ENCODE results near the gene FHIT.

Gene FHIT

DNA sequence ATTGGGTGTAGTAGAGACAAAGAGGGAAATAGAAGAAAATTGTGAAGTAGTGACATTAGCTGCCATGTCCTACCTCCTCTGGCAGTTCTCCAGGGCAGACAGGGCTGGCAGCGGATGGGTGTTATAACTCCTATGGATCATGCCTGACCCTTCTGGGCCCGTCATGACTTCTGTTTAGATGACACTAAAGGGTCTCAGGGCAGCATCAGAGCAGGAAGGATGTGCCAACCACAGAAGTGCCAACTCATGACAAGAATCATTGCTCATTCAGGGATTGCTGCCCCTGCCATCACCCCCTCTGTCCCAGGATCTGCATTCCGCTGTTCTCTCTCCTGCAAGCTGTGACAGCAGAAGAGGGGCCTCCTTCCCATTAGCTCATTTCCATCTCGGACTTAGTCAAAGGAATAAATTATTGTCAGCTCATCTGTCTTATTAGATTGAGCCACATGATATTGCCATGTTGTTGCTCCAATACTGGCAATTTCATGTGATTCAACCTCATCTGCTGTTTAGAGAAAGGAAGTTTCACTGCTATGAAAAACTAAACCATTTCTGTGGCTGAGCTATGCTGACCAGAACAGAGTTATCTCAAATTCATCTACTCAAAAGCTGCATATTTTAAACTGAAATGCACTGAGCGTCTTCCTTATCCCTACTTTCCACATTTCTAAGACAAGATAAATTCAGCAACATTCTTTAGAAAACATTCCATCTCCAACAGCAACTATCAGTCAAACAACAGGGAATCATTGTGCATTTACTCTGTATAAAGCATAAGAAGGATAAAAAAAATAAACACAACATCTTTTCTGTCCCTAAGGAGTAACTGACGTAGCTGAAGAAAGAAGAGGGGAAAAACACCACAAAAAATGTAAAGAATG lies 271.6 kb downstream of the FHIT start:
- no peak for DNase-seq

- DNase-seq, result no peak
These were observed 277.9 kb downstream of the FHIT start for GRCh38 chr3:60973321-60973720.

- no peak for DNase-seq
These were observed 278.7 kb downstream of the FHIT start for GRCh38 chr3:60972599-60972998.

GRCh38 chr3:60970850-60971249 lies 280.4 kb downstream of the FHIT start:
- no peak for DNase-seq

- DNase-seq, result no peak
These were observed 284.1 kb downstream of the FHIT start for GRCh38 chr3:60967141-60967540.

DNA sequence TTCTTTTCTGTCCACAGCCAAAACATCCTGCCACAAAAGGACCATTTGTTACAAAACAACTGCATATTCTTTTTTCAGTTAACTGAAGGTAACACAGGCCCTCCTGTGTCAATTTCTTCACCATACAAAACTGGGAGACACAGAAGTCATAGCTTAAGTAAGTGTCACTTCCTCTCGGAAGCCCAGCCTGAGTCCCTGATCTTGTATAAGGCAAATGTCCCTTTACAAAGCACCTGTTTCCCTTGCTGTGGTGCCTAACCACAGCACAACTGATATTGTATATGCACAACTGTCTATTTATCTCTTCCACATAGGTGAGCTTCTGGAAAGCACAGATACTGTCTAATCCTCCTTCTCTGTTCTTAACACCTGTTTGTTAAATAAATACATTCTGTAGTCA lies 293.7 kb downstream of the FHIT start:
- no peak for DNase-seq

- no peak for DNase-seq
These were observed 294.5 kb downstream of the FHIT start for GRCh38 chr3:60956729-60957128.

GRCh38 chr3:60955034-60955433 lies 296.2 kb downstream of the FHIT start:
- no peak for DNase-seq

DNA sequence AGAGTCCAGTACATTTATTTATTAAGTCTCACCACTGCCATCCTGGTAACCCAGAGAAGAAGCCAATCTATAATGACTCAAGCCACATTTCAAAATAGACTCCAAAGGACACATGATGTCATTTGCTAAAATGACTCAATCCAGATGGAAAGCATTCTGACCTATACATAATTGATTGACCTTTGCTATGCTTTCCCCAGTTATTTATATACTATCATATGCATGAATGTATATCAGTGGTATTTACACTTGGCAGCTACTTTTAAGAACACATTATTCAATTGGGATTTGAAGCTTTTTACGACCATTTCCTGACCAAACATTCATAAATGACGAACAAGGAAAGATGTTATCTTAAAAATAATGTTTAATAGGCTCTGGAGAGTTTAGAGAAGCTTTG lies 297.2 kb downstream of the FHIT start:
- DNase-seq, result no peak

DNA sequence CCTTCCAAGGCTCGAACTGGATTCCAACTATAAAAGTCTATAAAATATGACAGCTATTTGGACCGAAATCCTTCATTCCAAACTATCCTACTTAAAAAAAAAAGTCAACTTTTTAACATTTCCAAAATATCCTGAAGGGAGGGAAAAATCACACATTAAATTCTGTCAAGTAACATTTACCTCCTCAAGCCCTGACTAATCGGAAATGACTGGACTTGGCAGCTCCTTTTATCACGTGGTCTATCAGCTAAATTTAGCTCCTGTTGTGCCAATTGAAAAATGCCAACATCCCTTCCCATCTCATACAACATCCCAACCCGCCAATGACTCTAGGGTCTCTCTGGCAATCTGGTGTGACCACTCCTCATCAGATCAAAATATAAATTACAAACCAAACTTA lies 297.9 kb downstream of the FHIT start:
- no peak for DNase-seq

- no peak for DNase-seq
These were observed 299.2 kb downstream of the FHIT start for GRCh38 chr3:60952055-60952454.

DNA sequence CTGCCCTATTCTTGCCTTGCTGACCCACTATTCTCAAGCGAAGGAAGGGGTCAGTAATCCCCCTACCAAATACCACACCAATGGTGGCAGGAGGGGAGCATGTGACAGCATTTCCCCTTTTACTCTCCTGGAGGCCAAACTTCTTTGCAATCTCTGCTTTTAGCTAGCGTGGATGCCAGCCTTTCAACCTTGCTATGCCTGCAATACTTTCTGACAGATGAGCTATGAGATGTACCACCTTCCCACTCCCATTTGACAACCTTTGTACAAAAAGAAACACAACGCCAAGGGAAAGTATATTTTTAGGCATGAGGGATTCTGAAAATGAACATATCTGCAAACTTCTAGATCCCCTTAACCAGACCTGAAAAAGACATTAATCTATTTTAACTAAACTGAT lies 302.1 kb downstream of the FHIT start:
- DNase-seq, result no peak

DNA sequence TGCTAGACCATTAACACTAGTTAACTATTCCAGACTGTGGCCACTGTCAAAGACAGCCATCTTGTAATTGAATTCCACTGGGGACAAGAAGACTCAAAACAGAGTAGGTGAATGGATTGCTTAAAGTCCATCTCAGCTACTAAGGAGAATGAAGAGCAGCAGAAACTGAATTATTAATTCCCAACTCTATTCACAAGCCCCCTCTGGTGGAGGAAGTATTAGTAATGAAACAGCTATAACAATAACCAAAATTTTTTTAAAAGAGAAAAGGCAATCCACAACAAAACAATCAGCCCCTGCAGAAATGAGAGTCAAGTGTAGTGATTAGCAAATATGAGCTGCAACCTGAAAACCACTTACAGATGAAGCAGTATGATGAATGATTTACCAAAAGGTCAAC lies 302.8 kb downstream of the FHIT start:
- no peak for DNase-seq

DNA sequence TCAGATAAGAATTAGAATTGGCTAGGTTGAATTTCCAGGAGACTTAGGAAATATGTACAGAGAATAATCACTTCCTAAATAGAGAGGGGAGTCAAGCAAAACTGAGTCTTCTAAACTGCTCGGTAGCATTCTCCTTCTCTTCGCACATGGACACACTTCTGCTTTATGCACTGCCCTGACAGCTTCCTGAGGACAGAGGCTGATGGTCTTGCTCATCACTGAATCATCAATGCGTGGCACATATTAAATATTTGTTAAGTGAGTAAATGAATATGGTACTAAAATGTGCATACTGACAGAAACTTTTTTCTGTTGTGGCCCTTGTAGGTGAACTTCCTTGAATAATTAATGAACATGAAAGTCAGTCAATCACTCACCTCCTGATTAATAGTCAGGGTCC lies 315.5 kb downstream of the FHIT start:
- DNase-seq, result no peak

DNA sequence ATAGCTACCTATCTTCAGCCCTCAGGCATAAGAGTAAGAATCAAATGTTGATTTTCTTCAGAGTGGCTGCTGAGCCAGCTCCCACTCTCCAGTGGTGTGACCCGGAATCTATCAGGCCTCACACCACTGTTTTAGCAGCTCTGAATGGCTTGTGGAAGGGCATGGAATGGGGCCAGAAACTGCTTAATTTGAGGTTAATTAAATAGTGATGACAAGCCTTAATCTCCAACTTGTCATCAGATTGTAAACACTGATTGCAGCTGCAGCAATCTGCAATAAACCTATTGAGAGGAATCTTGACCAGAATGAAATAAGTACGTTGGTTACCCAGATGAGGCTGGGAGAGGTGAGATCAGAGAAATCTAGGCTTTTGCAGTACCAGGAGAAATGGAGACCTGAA lies 317.4 kb downstream of the FHIT start:
- DNase-seq, result no peak

DNA sequence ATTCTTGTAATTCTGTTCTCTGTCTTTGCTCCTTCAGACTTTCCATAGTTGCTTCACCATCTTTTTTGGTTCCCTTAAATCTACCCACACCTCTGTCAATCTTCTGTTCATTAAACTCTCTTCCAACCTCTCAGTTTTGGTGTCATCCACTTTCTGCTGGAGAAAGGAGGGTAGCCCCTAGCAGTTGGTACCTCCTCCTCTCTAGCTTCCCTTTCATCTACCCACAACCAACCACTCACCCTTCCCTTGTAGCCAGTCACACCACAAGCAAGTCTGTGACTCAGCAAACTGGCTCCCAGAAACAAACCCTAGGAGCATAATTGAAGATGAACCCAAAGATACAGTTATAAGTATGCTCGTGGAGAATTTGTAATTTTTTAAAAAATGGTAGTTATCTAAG lies 318.6 kb downstream of the FHIT start:
- DNase-seq, result no peak

DNA sequence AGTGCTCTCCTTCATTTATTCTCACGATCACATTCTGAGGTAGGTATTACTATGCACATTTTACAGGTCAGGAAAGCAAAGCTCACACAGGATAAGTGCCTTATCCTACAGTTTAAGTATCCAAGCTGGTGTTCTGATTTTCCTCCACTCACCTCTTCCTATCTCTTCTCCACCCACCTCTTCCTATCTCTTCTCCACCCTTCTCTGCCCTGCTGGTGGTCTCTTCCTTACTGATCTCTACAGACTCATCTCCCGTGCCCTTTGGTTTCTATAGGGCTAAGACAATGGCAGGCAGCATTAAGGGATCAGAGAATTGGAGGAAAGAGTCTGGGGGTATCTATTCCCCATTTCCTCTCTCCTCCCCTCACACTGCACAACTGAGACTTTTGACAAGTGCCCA lies 319.1 kb downstream of the FHIT start:
- DNase-seq, result no peak

DNA sequence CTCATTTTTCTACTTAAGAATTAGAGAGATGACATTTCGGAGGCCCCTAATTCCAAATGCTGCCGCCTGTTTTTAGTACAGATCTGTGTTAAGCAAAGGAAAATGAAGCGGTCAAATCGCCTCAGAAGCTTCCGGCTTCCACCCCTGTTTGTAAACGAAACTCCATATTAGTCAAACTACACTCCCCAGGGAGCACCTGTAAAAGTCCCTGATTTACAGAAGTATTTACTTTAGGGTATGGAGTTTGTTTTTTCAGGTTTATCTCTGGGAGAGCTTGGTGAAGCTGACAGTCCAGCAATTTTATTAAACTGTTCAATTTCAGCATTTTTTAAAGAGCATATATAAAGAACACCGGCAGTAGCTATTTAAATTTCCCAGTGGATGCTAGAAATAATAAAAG lies 319.8 kb downstream of the FHIT start:
- DNase-seq, result no peak

GRCh38 chr3:60920519-60920918 lies 330.7 kb downstream of the FHIT start:
- DNase-seq, result no peak

DNA sequence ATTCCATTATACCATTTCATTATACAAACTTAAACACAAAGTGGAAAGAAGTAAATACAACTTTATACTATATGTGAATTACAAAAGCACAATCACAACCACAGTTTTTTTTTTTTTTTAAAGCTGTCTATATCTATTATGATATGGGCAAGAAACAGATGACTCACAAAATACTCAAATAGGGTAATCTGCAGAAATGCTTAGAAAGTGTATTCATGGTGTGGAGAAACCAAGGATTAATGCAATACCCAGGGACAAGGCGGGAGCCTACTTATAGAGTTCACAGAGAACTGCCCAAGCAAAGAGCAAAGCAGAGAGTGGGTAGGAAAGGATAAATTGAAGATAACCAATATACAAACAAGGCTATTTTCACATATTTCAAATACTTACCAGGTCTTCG lies 332.0 kb downstream of the FHIT start:
- DNase-seq, result no peak

DNA sequence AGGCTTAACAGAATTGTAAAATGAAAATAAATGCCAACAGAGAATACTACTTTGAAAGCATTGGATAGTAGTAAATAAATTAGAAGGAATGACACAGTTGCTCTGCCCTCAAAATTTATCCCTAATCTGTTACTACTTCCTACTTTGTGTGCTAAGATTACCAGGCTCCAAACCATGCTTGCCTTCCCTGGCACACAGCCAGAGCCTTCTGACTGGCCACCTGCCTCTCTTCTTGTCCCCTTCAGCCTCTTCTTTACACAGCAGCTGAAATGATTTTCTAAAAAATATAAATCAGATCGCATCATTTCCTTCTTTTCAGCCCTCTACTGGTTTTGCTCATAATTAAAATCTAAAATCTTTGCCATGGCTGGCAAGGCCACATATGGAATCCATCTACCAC lies 334.1 kb downstream of the FHIT start:
- DNase-seq, result no peak

- no peak for DNase-seq
These were observed 334.7 kb downstream of the FHIT start for GRCh38 chr3:60916546-60916945.

DNA sequence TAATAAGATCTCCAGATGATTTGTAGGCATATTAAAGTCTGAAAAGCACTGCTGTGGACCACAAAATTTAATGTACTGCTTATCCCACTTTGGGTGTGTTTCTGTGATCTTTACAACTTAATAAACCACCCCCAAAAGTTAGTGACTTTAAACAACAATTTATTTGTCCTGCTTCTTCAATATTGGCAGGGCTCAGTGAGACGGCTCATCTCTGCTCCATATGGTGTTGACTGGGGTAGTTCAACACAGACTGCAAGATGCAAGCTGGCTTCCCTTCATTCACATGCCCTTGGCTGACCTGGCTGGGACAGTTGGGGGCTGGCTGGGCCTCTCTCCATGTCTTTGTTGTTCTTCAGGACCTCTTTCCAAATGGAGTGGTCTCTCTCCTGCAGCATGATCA lies 337.8 kb downstream of the FHIT start:
- DNase-seq, result no peak

DNA sequence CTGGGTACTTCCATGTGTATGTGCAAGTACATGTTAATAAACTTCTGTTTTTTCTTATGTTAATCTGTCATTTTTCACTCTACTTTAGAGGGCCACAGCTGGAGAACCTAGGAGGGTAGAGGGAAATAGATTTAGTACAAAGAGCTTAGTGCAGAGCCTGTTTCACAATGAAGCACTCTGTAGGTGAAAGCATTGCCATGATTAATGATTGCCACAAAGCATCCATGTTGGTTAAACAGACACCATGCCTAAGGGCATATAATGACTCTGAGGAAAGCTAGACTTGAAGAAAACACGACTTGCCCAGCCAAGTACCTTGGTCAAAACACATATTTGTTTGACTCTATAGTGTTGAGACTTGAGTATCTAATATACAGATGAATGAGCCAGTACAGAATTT lies 338.4 kb downstream of the FHIT start:
- DNase-seq, result no peak

GRCh38 chr3:60912142-60912541 lies 339.1 kb downstream of the FHIT start:
- DNase-seq, result no peak

All from NCI-H2081 treated with DMSO at 0.1 percent for 48 hours (cell line).